Measurements from ENCODE around the gene CIBAR2.

- TF ChIP-seq CTCF (conservative IDR thresholded peaks at IDR 0.05; ENCODE audit: low read depth in 2 of 2) (no peak), STAT1 (IDR thresholded peaks at IDR 0.05; ENCODE audit: unreplicated experiment) (no peak), POLR2AphosphoS5 (IDR thresholded peaks at IDR 0.05; ENCODE audit: low read depth) (no peak), REST (IDR thresholded peaks at IDR 0.05; ENCODE audit: unreplicated experiment) (no peak), CREB1 (CRISPR knock-in tag; IDR thresholded peaks at IDR 0.05; ENCODE audit: low read depth) (no peak)
Observed at GRCh38 chr16:85129876-85130704, 17.8 kb upstream of the CIBAR2 start.
